ENCODE results near the gene FHIT. TPM values are rescaled to one million over a fixed set of nuclear protein-coding genes. Genes with fewer than 3 reads are reported as not detected.

Gene FHIT
- total RNA-seq, 1 experiment from 2014 or later = 3.6 TPM

DNA sequence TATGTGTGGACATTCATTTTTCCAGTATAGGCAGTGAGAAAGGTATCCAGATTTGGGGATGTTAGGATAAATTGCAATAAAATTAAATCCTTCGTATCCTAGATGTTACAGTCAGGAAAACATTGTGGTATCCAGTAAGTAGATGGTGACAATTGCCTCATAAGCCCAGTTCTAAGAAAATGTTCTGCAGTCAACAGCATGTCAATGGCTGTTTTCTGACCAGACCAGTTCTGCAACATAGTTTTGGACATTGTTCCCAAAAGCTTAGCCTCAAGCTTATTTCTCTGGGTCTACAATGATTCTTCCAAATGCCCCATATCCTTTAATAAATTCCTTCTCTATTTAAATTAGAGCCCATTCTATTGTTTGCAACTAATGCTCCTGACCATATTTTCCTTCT lies 480.7 kb downstream of the FHIT start:
- intact Hi-C loops (cut with micrococcal nuclease) = loop anchor here (10.0 kb wide), 1 partner anchor 136 kb away; no protein-coding TSS in a partner anchor
- POLR2A ChIA-PET (ENCODE audit: unreplicated experiment) = no interaction called here

GRCh38 chr3:60767536-60767935 lies 483.7 kb downstream of the FHIT start:
- Histone ChIP-seq H3K9ac (ENCODE audit: low read length) (no peak overlapping the region), H3K4me3 (ENCODE audit: low read length) (no peak overlapping the region)
- no TSS peak for BruUV-seq (replicated peaks)

More for the DNA sequence above, 480.7 kb downstream of the FHIT start:
- no peak for TF ChIP-seq EZH2phosphoT487 (IDR thresholded peaks at IDR 0.05; ENCODE audit: borderline replicate concordance, low read length)
- TF ChIP-seq CTCF (conservative IDR thresholded peaks at IDR 0.05; ENCODE audit: low read depth, low read length) = no peak
- no peak for TF ChIP-seq EZH2 (IDR thresholded peaks at IDR 0.05; ENCODE audit: low read length, unreplicated experiment)
- Histone ChIP-seq H3K4me2 (ENCODE audit: low read length) (peak overlapping the region; percentile 43), H3F3A (ENCODE audit: low read length, unreplicated experiment) (peaks cover 4% of the 10 kb centered on the region), H3K79me2 (ENCODE audit: low read length) (no peaks in the 10 kb centered on the region), H4K20me1 (ENCODE audit: low read length) (no peaks in the 10 kb centered on the region), H2AFZ (ENCODE audit: low read length) (no peak overlapping the region), H3K4me1 (ENCODE audit: insufficient read depth, low read length) (peaks cover 14% of the 10 kb centered on the region), H3K9ac (ENCODE audit: low read length) (no peak overlapping the region), H3K9me2 (replicated peaks; ENCODE audit: low read length) (no peaks in the 10 kb centered on the region), H3K36me3 (ENCODE audit: low read depth, low read length) (no peaks in the 10 kb centered on the region), H3K27me3 (ENCODE audit: low read length) (no peaks in the 10 kb centered on the region), H3K4me3 (ENCODE audit: low read length) (no peak overlapping the region), H3K9me3 (ENCODE audit: low read length) (no peaks in the 10 kb centered on the region), H3K27ac (ENCODE audit: low read length) (no peak overlapping the region)
- peak; percentile 83 for DNase-seq
- CTCF ChIA-PET = no interaction called here
- peak; percentile 46; the same call in 1 of the 2 replicates for ATAC-seq
- BruUV-seq (replicated peaks) = no TSS peak

More at GRCh38 chr3:60767536-60767935, 483.7 kb downstream of the FHIT start:
- H3K4me2 ChIP-seq (ENCODE audit: low read length) = no peak overlapping the region
- POLR2A ChIA-PET (ENCODE audit: unreplicated experiment) = no interaction called here
- H3F3A ChIP-seq (ENCODE audit: low read length, unreplicated experiment) = peaks cover 4% of the 10 kb centered on the region
- H4K20me1 ChIP-seq (ENCODE audit: low read length) = no peaks in the 10 kb centered on the region
- no peak overlapping the region for H3K27ac ChIP-seq (ENCODE audit: low read length)
- no peaks in the 10 kb centered on the region for H3K27me3 ChIP-seq (ENCODE audit: low read length)
- no peaks in the 10 kb centered on the region for H3K9me2 ChIP-seq (replicated peaks; ENCODE audit: low read length)
- CTCF ChIA-PET = no interaction called here
- intact Hi-C loops (cut with micrococcal nuclease) = no loop called here
- H3K79me2 ChIP-seq (ENCODE audit: low read length) = no peaks in the 10 kb centered on the region
- ATAC-seq (no peak), DNase-seq (no peak)
- H3K4me1 ChIP-seq (ENCODE audit: insufficient read depth, low read length) = peaks cover 14% of the 10 kb centered on the region
- no peaks in the 10 kb centered on the region for H3K9me3 ChIP-seq (ENCODE audit: low read length)
- TF ChIP-seq CTCF (conservative IDR thresholded peaks at IDR 0.05; ENCODE audit: low read depth, low read length) = no peak
- TF ChIP-seq EZH2phosphoT487 (IDR thresholded peaks at IDR 0.05; ENCODE audit: borderline replicate concordance, low read length) = no peak
- no peak for TF ChIP-seq EZH2 (IDR thresholded peaks at IDR 0.05; ENCODE audit: low read length, unreplicated experiment)
- no peaks in the 10 kb centered on the region for H3K36me3 ChIP-seq (ENCODE audit: low read depth, low read length)
- H2AFZ ChIP-seq (ENCODE audit: low read length) = no peak overlapping the region

Measured in PC-3 (cell line).